GM21619 (cell line): ENCODE results near the gene CES3.

Experiments
- ATAC-seq: cut with Tn5 transposase; IDR thresholded peaks from one replicate; pipeline ENCODE4 v1.9.1; 2021; ENCODE audit not compliant: unreplicated experiment

The CES3 gene

GRCh38 chr16:66961065-66961744 lies at the start of gene CES3:
Gene CES3, plus strand, starts transcription at chr16:66961266. Its CDS starts 42 bp downstream, at chr16:66961308.
- ATAC-seq = peak; percentile 60

GRCh38 chr16:66911801-66912200 lies 49.3 kb upstream of the CES3 start:
- no peak for ATAC-seq

GRCh38 chr16:66913081-66913480 lies 48.0 kb upstream of the CES3 start:
- no peak for ATAC-seq

GRCh38 chr16:66913711-66914110 lies 47.4 kb upstream of the CES3 start:
- no peak for ATAC-seq

GRCh38 chr16:66914541-66914940 lies 46.5 kb upstream of the CES3 start:
- ATAC-seq = no peak

GRCh38 chr16:66915041-66915440 lies 46.0 kb upstream of the CES3 start:
- no peak for ATAC-seq

GRCh38 chr16:66916518-66916917 lies 44.5 kb upstream of the CES3 start:
- no peak for ATAC-seq

GRCh38 chr16:66917741-66918140 lies 43.3 kb upstream of the CES3 start:
- ATAC-seq = no peak

- ATAC-seq = no peak
Measured at GRCh38 chr16:66918355-66918754, 42.7 kb upstream of the CES3 start.

GRCh38 chr16:66918803-66919568 lies 42.1 kb upstream of the CES3 start, which contains the start of gene CDH16:
Gene CDH16, minus strand, starts transcription at chr16:66918885. Its CDS starts 820 bp downstream, at chr16:66918065.
- ATAC-seq = no peak

- no peak for ATAC-seq
Measured at GRCh38 chr16:66919569-66920298, 41.3 kb upstream of the CES3 start.

GRCh38 chr16:66920299-66920590 lies 40.8 kb upstream of the CES3 start:
- ATAC-seq = no peak

- no peak for ATAC-seq
Measured at GRCh38 chr16:66920924-66921680, 40.0 kb upstream of the CES3 start.

- ATAC-seq = no peak
Measured at GRCh38 chr16:66921729-66922450, 39.2 kb upstream of the CES3 start.

GRCh38 chr16:66923247-66923731 lies 37.8 kb upstream of the CES3 start:
- ATAC-seq = no peak

- ATAC-seq = no peak
Measured at GRCh38 chr16:66923866-66924265, 37.2 kb upstream of the CES3 start.

- no peak for ATAC-seq
Measured at GRCh38 chr16:66924527-66925321, 36.3 kb upstream of the CES3 start.

- no peak for ATAC-seq
Measured at GRCh38 chr16:66925322-66925840, 35.7 kb upstream of the CES3 start, which contains the start of gene RRAD. Gene RRAD, minus strand, starts transcription at chr16:66925535. Its CDS starts 356 bp downstream, at chr16:66925179.
